HG02840 (cell line): ENCODE measurements around the gene RAB17.
"Not testable (repeated sequence)": the region's sequence is repeated elsewhere in the genome, so short reads cannot be mapped to it uniquely, and the experiment has no call there.

Experiments
- ATAC-seq: cut with Tn5 transposase; IDR thresholded peaks from one replicate; pipeline ENCODE4 v1.9.1; 2021; ENCODE audit warnings: mild to moderate bottlenecking, moderate library complexity, moderate number of reproducible peaks; ENCODE audit not compliant: unreplicated experiment, low FRiP score

The RAB17 gene

DNA sequence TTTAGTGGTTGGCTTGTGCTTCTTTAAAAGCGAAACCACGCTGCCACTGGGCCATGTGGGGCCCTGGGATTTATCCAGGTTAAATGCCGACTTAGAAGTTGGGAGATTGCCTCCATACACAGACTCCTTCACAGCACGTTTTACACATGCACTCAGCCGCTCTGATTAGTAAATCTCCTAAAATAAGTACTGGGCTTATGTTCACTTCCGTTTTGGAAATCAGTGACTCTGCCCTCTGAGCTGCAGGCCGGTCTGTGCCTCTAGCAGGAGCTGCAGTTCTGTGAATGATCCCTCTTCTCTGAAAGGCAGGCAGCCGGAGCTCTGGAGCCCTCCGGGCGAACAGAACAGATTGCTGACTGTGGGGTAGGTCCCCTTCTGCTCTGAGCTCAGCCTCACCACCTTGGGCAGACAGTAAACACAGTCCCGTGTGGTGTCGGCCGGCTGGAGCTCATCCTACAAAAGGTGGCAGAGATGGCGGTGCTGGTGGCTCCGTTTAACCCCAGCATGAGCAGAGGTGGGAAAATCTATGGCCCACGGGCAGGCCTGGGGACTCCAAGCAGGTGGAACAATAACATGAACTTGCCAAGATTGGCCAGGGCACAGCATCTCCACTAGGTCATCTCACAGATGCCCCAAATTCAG is 9.8 kb upstream of the RAB17 start:
- no peak for ATAC-seq

DNA sequence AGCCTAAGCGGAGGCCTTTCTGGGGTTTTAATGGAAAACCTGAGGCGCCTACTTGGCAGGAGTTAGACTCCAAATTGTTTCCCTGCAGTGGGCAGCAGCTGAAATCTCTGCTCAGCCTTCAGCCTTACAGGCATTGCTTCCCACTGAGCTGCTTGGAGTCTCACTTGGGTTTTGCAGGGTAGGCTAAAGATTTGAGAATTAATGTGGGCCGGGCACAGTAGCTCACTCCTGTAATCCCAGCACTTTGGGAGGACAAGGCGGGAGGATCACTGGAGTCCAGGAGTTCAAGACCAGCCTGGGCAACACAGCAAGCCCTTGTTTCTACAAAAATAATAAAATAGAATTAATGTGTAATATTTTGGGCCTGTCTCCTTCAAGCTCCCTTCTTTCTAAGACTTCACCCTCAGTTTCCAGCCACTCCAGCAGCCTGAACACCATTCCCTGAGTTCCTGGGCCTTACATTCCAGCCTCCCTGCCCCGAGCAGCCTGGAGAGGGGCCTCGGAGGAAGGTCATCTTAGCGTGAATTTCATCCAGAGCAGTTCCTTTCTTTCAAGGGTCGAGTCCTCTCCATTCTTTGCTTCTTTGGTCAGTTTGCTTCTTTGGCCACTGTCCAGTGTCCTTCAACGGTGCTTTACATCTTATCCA is 9.1 kb upstream of the RAB17 start:
- ATAC-seq = no peak

DNA sequence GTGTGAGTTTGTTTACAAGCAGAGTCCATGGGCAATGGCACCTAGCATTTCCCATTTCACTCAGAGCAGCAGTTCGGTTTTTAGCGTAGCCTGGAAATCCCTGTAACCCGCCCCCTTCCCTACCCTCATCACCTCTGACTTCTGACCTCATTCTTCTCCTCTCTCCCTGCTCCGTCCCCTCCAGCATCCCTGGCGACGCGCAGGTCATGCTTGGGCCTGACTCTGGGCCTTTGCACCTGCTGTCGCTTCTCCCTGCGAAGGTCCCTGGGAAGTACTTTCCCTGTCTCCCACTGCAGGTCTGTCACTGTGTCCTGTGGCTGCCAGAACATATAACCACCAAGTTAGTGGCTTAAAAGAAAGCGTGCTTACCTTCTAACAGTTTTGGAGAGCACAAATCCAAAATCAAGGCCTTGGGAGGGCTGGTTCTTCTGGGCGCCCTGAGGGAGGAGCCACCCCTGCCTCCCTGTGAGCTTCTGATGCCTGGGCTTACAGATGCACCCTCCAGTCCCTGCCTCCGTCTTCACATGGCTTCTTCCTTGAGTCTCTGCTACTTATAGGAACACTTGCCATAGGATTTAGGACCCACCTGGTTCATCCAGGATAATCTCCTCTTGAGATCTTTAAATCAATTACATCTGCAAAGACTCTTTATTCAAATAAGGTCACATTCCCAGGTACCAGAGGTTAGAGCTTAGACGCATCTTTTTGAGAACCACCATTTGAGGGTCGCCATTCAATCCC is 8.1 kb upstream of the RAB17 start:
- no peak for ATAC-seq

DNA sequence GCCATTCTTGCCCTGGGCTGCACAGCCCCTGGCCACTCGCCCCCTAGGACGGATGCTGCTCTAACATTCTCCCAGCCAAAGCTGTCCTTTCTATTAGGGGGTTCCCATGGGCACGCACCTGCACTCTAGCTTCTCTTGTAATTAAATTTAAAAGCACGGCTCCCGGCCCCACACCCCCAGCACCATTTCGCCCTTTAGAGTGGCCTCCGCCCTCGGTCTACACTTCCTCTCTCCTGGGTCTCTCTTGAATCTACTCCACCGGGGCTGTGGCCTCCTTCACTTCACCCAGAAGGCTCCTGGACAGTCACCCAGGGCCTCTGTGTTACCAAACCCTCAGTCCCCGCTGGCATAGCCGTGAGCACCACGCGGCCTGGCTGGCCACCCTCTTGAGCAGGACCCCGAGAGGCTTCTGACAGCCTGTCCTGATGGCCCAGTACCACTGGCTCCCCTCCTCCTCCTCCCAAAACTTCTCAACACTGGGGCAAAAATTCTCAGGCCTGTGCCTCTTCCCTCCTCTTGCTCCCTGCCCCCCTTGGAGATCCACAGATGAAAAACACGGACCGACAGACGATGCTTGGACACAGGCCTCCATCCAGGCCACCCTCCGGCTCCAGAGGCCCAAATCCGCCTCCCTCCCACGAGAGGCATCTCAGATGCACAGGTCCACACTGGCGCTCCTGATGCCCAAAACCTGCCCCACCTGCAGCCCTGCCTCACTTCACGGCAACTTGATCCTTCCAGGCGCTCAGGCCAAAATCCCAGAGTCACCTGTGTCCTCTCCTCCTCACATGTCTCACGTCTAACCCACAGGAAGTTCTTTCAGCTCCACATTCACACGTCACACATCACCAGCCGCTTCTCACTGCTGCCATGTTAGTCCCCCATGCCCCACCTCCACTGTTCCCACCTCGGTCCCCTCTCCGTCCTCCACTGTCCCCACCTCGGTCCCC is 6.9 kb upstream of the RAB17 start:
- no peak for ATAC-seq

DNA sequence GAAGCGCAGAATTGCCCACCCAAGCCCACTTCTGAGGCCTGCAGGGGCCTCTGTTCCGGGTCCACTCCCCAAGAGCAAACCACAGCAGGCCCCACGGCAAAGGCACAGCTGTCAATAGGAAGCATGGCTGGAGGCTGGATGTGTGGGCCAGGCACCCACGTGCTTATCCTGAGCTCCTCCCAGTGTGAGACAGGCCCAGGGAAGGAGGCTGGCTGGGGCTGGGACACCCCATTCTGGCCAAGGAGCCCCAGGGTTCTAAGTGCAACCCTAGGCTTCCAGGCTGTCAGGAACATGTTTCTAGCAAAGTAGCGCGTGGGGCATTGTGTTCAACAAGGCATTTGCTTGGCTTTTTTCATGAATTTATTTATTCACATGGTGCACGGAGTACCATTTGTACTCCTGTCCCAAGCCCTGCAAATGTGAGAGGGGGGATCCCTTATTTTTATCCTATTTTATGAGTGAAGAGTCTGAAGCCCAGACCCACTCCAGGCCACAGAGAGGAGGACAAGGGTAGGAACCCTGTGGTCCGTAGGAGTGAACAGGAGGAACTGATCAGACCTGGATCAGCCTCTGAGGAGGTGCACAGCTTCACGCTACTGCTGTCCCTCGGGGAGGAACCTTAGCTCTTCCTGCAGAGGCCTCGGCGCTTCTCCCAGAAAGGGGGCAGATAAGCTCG is 6.1 kb upstream of the RAB17 start:
- ATAC-seq = no peak

DNA sequence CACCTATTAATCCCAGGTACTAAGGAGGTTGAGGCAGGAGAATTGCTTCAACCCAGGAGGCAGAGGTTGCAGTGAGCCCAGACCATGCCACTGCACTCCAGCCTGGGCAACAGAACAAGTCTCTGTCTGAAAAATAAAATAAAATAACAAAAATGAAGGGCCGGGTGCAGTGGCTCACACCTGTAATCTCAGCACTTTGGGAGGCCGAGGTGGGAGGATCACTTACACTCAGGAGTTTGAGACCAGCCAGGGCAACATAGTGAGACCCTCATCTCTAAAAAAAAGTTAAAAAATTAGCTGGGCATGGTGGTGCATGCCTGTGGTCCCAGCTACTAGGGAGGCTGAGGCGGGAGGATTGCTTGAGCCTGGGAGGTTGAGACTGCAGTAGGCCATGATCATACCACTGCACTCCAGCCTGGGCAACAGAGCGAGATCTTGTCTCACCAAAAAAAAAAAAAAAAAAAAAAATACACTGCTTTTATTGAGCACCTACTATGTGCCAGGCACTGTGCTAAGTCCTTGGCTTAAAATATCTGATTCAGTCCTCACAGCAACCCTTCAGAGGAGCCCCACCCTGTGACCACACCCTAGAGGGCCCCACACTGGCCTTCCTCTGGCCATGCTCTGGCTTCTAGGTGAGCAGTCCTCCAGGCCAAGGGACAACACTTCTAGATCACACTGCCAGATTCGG is 5.4 kb upstream of the RAB17 start:
- ATAC-seq = not testable (repeated sequence)

DNA sequence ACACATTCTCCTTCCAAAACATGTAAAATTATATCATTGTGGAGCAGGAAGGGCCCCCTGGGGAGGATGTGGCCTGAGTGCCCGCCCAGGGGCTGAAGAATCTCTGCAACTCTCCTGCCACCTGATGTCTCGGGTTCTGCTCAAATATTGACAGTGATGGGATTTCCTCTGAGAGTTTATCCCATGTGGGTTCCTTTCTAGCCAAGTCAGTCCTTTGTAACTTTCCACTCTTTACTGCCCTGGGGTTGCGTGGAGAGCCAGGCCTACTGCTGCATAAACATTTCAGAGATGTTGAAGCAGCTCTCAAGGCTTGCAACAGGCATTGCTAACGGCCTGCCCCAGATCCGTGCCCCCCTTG is 4.0 kb upstream of the RAB17 start:
- ATAC-seq = no peak

DNA sequence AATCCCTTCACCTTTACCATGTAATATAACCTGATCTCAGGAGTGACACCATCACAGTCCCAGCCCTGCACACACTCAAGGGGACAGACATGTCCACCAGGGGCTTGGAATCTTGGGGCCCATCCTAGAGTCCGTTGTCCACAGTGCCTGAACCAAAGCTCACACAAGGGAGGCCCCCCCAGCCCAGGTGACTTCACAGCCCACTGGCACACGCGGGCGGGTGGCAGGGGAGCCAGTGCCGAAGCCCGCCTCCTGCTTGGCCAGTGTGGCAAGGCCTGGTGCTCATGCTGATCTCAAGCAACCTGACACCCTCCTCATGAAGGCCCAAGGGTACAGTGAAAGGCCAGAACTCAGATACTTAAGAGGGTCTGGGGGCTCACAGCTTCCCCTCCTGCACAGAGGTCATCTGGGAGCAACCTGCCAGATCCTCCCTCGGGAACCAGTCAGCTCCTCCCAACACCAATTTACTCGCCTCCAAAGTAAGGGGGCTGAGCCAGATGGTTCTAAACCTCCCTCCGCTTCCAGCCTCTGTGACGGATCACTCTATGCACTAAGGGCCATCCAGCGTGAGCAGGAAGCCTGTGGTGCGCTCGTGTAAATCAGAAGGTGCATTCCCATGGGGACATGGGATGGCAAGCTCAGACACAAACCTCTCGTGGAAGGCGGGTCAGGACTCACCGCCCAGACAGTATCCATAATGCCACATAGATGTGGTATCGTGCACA is 3.2 kb upstream of the RAB17 start:
- ATAC-seq = no peak

DNA sequence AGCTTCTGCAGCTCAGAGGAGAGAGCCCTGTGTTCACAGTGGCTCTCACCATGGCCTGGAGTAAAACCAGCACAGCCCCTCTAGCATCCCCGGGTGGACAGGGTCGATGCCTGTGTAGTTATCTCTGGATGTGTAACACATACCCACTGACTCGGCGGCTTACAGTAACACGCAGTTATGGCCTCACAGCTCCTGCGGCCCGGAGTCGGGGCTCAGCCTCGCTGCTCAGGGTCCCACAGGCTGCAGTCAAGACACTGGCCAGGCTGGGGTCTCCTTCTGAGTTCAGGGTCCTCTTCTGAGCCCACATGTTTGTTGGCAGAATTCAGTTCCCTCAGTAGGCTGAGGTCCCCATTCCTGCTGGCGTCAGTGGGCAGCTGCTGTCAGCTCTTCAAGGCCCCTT is 2.5 kb upstream of the RAB17 start:
- ATAC-seq = no peak

DNA sequence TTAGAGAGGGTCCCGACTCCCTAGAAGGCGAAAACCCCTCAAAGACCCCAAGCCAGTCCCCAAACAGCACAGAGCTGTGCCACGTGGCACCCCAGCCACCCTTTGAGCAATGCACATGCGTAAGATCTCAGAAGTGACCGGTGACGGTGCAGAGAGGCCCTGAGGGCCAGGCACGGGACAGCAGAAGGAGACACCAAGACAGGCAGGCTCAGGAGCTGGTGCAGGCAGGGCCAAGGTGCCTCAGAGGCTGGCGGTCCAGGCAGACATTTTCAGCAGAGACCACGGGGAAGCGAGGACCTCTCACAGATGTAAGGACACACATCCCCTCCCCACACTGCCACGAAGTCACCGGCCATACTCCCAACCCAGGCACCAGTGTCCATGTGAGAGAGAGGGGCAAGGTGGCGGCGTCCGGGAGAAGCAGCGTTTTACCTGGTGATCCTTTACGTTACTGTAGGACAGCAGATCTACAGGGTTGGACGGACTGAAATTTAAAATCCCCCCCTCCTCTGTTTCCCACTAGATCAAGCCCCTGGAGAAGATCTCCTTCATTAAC is 2.0 kb upstream of the RAB17 start:
- ATAC-seq = no peak

DNA sequence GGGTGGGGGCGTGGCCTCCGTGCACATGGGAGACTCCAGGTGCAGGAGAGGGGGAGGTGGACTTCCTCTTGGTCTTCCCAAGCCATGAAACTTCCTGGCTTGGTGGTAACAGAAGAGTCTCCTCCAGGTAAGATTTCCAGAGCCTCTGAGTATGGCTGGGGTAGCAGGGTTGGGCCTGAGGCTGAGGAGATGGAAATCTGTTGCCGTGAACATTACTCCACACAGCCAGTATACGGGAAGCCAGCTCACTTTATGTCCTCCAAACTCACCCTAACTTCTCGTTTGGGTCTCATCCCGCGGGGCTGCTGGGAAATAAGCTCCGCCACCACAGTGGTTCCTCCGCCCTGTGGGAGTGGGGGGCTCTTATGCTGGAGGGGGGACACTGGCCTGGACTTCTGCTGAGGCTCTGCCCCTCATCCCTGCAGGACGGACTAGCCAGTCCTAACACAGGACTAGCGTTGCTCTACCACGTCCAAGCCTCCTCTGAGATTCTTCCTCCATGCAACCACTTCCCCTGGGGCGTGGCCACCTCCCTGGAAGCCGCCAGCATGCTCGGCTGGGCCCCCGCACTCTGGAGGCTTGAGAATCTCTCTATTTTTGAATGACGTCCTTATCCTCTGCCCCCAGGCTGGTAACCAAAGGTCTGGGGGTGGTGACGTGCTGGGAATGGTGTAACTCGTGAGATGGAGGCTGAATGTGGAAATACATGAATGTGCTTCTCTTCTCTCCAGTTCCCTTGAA is 777 bp upstream of the RAB17 start:
- ATAC-seq = no peak

DNA sequence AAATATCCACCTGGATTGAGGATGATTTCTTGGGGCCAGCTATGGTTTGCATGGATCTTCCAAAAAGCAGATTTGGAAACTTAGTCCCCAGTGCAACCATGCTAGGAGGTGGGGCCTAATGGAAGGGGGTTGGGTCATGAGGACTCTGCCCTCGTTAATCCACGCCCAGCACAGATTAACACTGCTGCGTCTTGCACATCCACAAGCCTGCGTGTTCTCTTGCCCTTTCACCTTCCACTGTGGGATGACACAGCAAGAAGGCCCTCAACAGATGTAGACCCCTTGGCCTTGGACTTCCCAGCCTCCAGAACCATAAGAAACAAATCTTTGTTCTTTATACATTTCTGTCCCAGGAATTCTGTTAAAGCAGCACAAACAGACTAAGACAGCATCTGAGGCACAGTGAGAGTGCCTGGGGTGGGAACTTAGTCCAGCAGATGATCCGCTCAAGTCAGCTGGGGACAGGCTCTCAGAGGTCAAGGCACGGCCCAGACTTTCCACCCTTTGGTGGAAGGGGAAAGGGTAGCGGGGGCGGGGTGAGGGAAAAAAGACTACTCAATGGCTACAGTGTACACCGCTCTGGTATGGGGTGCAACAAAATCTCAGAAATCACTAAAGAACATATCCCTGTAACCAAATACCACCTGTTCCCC is 2.4 kb downstream of the RAB17 start:
- no peak for ATAC-seq

DNA sequence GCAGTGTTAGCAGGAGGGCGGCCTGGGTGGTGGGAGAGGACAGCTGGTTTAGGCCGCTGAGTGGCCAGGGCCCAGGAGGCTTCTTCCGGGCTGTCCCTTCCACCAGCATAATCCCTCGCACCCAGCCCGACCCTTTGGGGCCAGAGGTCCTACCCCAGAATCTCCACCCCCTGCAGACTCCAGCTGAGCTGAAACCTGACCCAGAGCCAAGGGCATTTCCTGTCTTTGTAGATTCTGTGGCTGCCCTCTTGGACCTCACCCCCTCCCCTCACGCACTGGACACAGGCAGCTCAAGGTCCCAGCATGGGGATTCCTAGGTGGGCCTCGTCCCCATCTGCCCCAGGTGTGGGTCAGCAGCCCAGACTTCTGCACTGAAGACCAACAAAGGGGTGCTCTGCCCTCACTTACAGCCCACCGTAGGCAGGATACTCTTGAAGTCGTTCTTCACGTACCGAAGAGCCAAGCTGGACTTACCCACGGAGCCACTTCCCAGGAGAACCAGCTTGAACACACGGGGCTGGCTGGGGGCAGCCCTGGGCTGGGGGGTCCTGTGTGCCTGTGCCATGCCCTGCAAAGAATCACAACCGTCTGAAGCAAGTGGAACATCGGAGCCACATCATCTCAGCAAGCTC is 4.8 kb downstream of the RAB17 start:
- ATAC-seq = no peak

DNA sequence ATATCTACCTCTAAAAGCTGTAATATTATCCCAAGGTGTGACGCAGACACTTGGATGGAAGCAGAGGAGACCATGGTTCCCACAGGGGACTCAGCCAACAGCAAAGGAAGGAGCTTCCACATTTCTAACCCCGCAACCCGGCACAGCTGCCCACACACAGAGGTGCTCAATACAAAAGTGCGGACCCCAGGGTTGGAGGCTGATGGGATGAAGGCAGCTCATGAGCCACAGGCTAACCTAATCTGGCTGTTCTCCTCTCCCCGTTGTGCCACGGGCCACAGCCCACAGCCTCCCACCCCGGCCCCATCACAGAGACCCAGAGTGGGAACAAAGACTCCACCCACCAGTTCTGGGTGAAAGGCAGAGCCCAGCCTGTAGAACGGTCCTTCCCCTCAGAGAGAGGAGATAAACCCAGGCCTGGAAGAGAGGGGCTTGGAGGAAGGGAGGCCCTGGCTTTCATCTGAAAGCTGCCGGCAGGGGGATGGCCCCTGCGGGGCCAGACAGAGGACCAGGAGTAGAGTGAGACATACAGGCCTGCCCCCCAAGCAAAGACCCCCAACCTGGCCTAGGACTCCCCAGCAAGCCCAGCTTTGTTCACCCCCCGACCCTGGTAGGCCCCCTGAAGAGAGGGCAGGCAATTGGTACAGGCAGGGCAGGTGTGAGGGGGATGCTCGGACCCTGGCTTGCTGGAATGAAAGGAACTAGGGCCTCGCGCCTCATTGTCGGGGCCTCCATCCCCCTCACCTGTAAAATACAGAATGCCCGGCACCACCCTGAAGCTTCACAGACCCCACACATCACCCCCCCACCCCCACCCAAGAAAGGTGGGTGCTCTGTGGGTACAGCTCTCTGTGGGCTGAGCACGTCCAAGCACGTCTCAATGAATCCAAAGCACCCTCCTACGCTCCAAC is 6.9 kb downstream of the RAB17 start:
- ATAC-seq = no peak

DNA sequence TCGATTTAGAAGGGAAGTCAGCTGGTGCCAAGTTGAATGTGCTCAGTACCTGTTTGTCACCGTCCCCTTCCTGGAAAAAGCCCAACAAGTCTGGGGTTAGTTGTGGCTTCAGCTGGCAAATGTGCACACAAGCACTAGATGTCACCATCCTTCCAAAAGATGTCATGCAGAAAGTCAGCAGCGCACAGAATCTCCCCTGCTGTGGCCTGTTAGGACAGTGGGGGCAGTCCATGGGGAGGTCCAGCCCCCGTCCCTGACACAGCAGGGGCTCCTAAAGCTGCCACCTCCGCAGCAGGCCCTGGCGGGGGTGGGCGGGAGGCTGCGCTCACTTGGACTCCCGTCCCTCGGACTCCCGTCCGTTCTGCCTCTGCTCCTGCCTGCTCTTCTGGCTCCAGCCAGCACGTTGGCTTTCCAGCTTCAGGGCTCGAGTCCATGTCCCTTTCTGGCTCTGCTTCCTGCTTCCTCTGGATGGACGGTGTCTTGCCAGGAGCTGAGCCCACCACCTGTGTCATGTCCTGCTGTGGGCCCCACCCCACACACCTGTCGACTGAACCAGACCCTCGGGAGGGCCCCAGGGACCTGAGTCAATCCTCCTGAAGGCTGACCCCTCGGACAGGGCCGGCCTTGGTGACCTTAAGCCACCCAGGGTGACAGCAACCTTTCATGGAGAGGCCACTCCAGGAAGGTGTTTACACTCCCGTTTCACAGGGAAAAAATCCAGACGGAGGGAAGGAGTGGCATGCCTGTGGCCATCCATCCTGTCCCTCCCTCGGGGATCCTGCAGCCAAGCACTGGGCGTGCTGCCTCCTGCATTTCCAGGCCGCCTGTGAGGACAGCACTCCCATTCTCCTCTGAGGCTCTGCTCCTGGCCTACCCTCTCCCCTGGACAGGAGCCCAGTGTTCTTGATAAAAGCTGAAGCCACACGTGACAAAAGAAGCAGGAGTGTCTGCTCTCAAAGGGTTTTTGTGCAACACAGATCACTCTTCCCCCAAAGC is 8.5 kb downstream of the RAB17 start:
- ATAC-seq = no peak
